Measurements from ENCODE around the gene TERT. TPM values are rescaled to one million over a fixed set of nuclear protein-coding genes. Genes with fewer than 3 reads are reported as not detected.
A peak's percentile ranks its signal among the peaks of the same experiment; 100 is the strongest.
"Not testable (repeated sequence)": the region's sequence is repeated elsewhere in the genome, so short reads cannot be mapped to it uniquely, and the experiment has no call there.

Gene TERT
- not detected for total RNA-seq
- under 1 TPM in 1 of 2 donors, not detected in 1; 0.02 TPM for polyA plus RNA-seq
- long read RNA-seq, donor 1 = 0 reads
- long read RNA-seq, donor 2 = 0 reads
- long read RNA-seq, donor 3 = 0 reads
- long read RNA-seq, donor 4 = 0 reads
- long read RNA-seq, donor 5 = 0 reads

- Histone ChIP-seq H3K27me3 (ENCODE audit: control insufficient read depth in 3 of 3, insufficient read depth in 3 of 3, low read length in 2 of 3) (peaks cover 10 to 23% (median 22%) of the 10 kb centered on the region in 3 donors), H3K4me1 (ENCODE audit: control insufficient read depth in 5 of 5, insufficient read depth in 5 of 5, low read length in 5 of 5) (peaks cover 0 to 12% (median 0%) of the 10 kb centered on the region in 5 donors), H3K9ac (ENCODE audit: insufficient read depth in 1 of 2, low read length in 2 of 2) (no peak within 1 kb of the TSS), H3K27ac (ENCODE audit: low read depth in 1 of 2, low read length in 1 of 2) (no peak within 1 kb of the TSS), H3K9me3 (ENCODE audit: control insufficient read depth in 4 of 4, insufficient read depth in 3 of 4, low read length in 3 of 4) (peaks cover 0 to 12% (median 0%) of the 10 kb centered on the region in 4 donors), H3K36me3 (ENCODE audit: control insufficient read depth in 4 of 4, insufficient read depth in 4 of 4, low read length in 4 of 4) (no peaks in the 10 kb centered on the region), H3K4me3 (no peak within 1 kb of the TSS)
- TF ChIP-seq, protein P1, sequence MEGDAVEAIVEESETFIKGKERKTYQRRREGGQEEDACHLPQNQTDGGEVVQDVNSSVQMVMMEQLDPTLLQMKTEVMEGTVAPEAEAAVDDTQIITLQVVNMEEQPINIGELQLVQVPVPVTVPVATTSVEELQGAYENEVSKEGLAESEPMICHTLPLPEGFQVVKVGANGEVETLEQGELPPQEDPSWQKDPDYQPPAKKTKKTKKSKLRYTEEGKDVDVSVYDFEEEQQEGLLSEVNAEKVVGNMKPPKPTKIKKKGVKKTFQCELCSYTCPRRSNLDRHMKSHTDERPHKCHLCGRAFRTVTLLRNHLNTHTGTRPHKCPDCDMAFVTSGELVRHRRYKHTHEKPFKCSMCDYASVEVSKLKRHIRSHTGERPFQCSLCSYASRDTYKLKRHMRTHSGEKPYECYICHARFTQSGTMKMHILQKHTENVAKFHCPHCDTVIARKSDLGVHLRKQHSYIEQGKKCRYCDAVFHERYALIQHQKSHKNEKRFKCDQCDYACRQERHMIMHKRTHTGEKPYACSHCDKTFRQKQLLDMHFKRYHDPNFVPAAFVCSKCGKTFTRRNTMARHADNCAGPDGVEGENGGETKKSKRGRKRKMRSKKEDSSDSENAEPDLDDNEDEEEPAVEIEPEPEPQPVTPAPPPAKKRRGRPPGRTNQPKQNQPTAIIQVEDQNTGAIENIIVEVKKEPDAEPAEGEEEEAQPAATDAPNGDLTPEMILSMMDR (IDR thresholded peaks at IDR 0.05; ENCODE audit: control extremely low read depth, extremely low read depth) = no peak
- no peak for ATAC-seq (ENCODE audit: insufficient read depth, low FRiP score)
- WGBS, 2 donors = 4 to 5% methylated on average over 58 to 102 of the region's 102 CpGs
- DNase-seq = peak in 2 of 3 donors; percentile 18 to 30
Measured at GRCh38 chr5:1294835-1295649, at the start of gene TERT. Gene TERT (minus strand): TSS chr5:1295068. CDS start chr5:1294989, 79 bp downstream.

- H3K9ac ChIP-seq (ENCODE audit: insufficient read depth in 1 of 2, low read length in 2 of 2) = peak overlapping the region; percentile 26 to 55
- no peaks in the 10 kb centered on the region for H3K9me3 ChIP-seq (ENCODE audit: control insufficient read depth in 4 of 4, insufficient read depth in 3 of 4, low read length in 3 of 4)
- peaks cover 4 to 22% (median 16%) of the 10 kb centered on the region in 4 donors for H3K36me3 ChIP-seq (ENCODE audit: control insufficient read depth in 4 of 4, insufficient read depth in 4 of 4, low read length in 4 of 4)
- ATAC-seq (ENCODE audit: insufficient read depth, low FRiP score) (no peak), DNase-seq (peak in 2 of 3 donors; percentile 9 to 11)
- H3K27me3 ChIP-seq (ENCODE audit: control insufficient read depth in 3 of 3, insufficient read depth in 3 of 3, low read length in 2 of 3) = no peaks in the 10 kb centered on the region
- H3K4me1 ChIP-seq (ENCODE audit: control insufficient read depth in 5 of 5, insufficient read depth in 5 of 5, low read length in 5 of 5) = peaks cover 0 to 18% (median 6%) of the 10 kb centered on the region in 5 donors
- peak overlapping the region; percentile 85 for H3K4me3 ChIP-seq
- WGBS, 2 donors = 6 to 10% methylated on average over 49 to 61 of the region's 61 CpGs
- TF ChIP-seq, protein P1 (IDR thresholded peaks at IDR 0.05; ENCODE audit: control extremely low read depth, extremely low read depth) = no peak
- H3K27ac ChIP-seq (ENCODE audit: low read depth in 1 of 2, low read length in 1 of 2) = peak overlapping the region; percentile 51 to 52
Measured at GRCh38 chr5:1343931-1344901, 49.3 kb upstream of the TERT start.

DNA sequence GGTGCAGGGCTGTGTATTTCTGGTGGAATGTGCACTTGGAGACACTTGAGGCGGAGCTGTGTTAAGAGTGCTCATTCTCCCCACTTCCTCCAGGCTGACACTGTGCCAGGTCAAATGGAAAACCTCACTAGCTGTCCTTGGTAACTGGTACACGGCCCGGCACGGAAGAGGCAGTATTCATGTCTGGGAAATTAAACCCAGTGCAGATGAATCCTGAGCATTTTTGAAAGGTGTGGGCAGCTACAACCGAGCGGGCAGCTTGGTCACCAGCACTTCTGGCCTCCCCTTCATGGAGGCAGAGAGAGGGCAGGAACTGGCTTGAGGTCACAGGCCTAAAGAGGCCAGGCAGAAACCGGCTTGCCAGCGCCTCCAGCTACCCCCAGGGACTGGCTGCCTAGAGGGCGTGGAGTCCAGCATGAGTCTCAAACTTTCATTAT is 48.5 kb upstream of the TERT start:
- H3K9me3 ChIP-seq (ENCODE audit: control insufficient read depth in 4 of 4, insufficient read depth in 3 of 4, low read length in 3 of 4) = no peaks in the 10 kb centered on the region
- TF ChIP-seq, protein P1 (IDR thresholded peaks at IDR 0.05; ENCODE audit: control extremely low read depth, extremely low read depth) = no peak
- H3K4me3 ChIP-seq = no peak overlapping the region
- DNase-seq (peak in 2 of 3 donors; percentile 19 to 45), ATAC-seq (ENCODE audit: insufficient read depth, low FRiP score) (peak; percentile 56)
- H3K27ac ChIP-seq (ENCODE audit: low read depth in 1 of 2, low read length in 1 of 2) = peak overlapping the region in 1 of 2 donors; percentile 85
- H3K27me3 ChIP-seq (ENCODE audit: control insufficient read depth in 3 of 3, insufficient read depth in 3 of 3, low read length in 2 of 3) = no peaks in the 10 kb centered on the region
- 70 to 78% methylated on average over 9 of the region's 9 CpGs for WGBS, 2 donors
- peaks cover 8 to 31% (median 20%) of the 10 kb centered on the region in 4 donors for H3K36me3 ChIP-seq (ENCODE audit: control insufficient read depth in 4 of 4, insufficient read depth in 4 of 4, low read length in 4 of 4)
- peaks cover 0 to 18% (median 6%) of the 10 kb centered on the region in 5 donors for H3K4me1 ChIP-seq (ENCODE audit: control insufficient read depth in 5 of 5, insufficient read depth in 5 of 5, low read length in 5 of 5)
- no peak overlapping the region for H3K9ac ChIP-seq (ENCODE audit: insufficient read depth in 1 of 2, low read length in 2 of 2)

DNA sequence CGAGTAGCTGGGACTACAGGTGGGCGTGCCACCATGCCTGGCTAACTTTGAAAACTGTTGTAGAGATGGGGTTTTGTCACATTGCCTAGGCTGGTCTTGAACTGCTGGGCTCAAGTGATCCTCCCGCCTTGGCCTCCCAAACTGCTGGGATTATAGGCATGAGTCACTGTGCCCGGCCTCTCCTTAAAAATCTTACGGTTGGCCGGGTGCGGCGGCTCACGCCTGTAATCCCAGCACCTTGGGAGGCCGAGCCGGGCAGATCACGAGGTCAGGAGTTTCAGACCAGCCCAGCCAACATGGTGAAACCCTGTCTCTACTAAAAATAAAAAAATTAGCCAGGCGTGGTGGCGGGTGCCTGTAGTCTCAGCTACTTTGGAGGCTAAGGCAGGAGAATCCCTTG is 47.8 kb upstream of the TERT start:
- not testable (repeated sequence) for ATAC-seq (ENCODE audit: insufficient read depth, low FRiP score); DNase-seq

More for the DNA sequence above, 47.8 kb upstream of the TERT start:
- not testable (repeated sequence) for H3K4me3 ChIP-seq; H3K27ac ChIP-seq (ENCODE audit: low read depth in 1 of 2, low read length in 1 of 2); H3K9ac ChIP-seq (ENCODE audit: insufficient read depth in 1 of 2, low read length in 2 of 2); H3K27me3 ChIP-seq (ENCODE audit: control insufficient read depth in 3 of 3, insufficient read depth in 3 of 3, low read length in 2 of 3); H3K9me3 ChIP-seq (ENCODE audit: control insufficient read depth in 4 of 4, insufficient read depth in 3 of 4, low read length in 3 of 4)
- Histone ChIP-seq H3K36me3 (ENCODE audit: control insufficient read depth in 4 of 4, insufficient read depth in 4 of 4, low read length in 4 of 4) (peaks cover 11 to 36% (median 21%) of the 10 kb centered on the region in 4 donors), H3K4me1 (ENCODE audit: control insufficient read depth in 5 of 5, insufficient read depth in 5 of 5, low read length in 5 of 5) (peaks cover 0 to 18% (median 6%) of the 10 kb centered on the region in 5 donors)
- WGBS, 2 donors = 90 to 97% methylated on average over 14 of the region's 14 CpGs
